GM21515 (cell line): Measurements from ENCODE around the gene KLF11.
"Not testable (repeated sequence)": the region's sequence is repeated elsewhere in the genome, so short reads cannot be mapped to it uniquely, and the experiment has no call there.

Source experiments
- ATAC-seq: cut with Tn5 transposase; IDR thresholded peaks from one replicate; pipeline ENCODE4 v1.9.1; 2021; ENCODE audit not compliant: unreplicated experiment

The KLF11 gene

DNA sequence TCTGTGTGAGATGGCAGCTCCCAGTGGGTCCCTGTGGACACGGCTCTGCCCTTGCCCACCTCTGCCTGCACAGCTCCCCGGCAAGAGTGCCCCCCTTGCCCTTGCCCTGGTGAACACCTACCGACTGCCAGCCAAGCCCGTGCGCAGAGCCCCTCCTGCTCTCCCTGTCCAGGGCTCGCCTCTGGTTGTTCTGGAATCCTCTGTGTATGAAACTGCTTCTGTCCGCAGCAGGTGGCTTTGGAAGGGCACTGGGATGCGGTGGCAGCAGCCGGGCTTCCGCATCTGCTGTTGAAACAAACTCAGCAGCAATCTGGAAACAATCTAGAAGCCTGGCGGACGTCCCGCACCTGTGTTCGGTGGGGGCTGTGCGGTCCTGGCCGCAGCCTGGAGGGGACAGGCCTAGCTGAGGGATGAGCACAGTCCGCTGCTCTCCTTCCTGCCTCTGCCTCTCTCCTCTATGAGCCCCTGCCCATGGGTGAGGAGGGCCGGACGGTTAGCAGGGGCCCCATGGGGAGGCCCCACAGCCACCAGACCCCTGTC lies 34.0 kb upstream of the KLF11 start:
- no peak for ATAC-seq

DNA sequence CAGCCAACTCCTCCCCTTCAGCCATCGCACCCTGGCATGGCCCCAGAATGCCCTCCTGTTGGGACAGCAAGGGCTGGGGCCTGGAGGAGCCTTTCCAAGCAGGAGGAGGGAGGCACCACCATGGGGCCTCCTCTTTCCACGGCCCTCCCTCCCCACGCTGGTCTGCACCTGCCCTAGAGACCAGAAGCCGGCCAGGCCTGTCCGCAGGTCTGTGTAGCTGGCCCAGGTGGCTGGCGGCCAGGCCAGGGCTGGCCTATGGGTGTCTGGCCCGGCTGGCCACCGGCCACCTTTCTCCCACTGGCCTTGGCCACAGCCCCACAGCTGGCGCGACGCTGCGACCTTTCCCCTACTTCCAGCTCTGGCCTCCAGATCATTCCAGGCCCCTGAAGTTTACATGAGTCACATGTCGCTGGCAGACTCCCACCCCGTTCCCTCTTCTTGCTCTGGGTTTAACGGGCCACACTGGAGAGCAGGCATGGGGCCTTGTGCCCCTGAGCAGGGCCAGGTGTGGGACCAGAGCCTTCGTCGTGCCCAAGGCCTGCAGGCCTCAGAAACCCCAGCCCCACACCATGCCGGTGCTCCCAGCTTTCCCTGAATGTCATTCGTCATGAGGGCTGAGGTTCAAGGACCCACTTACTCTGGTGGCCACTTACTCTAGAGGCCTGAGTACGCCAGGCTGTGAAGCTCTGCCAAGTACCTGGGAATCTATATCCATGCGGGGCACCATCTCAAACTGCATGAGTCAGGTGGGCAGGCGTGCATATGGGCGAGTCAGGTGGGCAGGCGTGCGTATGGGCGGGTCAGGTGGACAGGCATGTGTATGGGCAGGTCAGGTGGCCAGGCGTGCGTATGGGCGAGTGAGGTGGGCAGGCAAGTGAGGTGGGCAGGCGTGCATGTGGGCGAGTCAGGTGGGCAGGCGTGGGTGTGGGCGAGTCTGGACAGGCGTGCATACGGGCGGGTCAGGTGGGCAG lies 33.3 kb upstream of the KLF11 start:
- no peak for ATAC-seq

DNA sequence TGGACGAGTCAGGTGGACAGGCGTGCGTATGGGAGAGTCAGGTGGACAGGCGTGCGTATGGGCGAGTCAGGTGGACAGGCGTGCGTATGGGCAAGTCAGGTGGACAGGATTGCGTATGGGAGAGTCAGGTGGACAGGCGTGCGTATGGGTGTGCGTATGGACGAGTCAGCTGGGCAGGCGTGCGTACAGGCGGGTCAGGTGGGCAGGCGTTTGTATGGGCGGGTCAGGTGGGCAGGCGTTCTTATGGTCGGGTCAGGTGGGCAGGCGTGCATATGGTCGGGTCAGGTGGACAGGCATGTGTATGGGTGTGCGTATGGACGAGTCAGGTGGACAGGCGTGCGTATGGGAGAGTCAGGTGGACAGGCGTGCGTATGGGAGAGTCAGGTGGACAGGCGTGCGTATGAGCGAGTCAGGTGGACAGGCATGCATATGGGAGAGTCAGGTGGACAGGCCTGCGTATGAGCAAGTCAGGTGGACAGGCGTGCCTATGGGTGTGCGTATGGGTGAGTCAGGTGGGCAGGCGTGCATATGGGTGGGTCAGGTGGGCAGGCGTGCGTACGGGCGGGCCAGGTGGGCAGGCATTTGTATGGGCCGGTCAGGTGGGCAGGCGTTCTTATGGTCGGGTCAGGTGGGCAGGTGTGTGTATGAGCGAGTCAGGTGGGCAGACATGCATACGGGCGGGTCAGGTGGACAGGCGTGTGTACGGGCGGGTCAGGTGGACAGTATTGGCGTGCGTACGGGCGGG lies 32.3 kb upstream of the KLF11 start:
- ATAC-seq = not testable (repeated sequence)

DNA sequence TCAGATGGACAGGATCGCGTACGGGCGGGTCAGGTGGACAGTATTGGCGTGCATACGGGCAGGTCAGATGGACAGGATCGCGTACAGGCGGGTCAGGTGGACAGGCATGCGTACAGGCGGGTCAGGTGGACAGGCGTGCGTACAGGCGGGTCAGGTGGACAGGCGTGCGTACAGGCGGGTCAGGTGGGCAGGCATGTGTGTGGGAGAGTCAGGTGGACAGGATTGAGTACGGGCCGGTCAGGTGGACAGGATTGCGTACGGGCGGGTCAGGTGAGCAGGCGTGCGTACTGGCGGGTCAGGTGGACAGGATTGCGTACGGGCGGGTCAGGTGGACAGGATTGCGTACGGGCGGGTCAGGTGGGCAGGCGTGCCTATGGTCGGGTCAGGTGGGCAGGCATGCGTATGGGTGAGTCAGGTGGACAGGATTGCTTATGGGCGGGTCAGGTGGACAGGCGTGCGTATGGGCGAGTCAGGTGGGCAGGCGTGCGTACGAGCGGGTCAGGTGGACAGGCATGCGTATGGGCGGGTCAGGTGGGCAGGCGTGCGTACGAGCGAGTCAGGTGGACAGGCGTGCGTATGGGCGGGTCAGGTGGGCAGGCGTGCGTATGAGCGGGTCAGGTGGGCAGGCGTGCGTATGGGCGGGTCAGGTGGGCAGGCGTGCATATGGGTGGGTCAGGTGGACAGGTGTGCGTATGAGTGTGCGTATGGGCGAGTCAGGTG lies 31.6 kb upstream of the KLF11 start:
- ATAC-seq = not testable (repeated sequence)

DNA sequence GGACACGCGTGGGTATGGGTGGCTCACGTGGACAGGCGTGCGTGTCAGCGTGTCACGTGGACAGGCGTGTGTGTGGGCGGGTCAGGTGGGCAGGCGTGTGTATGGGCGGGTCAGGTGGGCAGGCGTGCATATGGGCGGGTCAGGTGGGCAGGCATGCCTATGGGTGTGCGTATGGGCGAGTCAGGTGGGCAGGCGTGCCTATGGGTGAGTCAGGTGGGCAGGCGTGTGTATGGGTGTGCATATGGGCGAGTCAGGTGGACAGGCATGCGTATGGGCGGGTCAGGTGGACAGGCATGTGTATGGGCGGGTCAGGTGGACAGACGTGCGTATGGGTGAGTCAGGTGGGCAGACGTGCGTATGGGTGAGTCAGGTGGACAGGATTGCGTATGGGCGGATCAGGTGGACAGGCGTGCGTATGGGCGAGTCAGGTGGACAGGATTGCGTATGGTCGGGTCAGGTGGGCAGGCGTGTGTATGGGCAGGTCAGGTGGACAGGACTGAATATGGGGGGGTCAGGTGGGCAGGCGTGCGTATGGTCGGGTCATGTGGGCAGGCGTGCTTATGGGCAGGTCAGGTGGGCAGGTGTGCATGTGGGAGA lies 30.9 kb upstream of the KLF11 start:
- not testable (repeated sequence) for ATAC-seq

GRCh38 chr2:10012963-10013461 lies 30.3 kb upstream of the KLF11 start:
- no peak for ATAC-seq

GRCh38 chr2:10013651-10014417 lies 29.5 kb upstream of the KLF11 start:
- ATAC-seq = not testable (repeated sequence)

GRCh38 chr2:10014418-10015190 lies 28.7 kb upstream of the KLF11 start:
- no peak for ATAC-seq

GRCh38 chr2:10015376-10015989 lies 27.9 kb upstream of the KLF11 start:
- not testable (repeated sequence) for ATAC-seq

- ATAC-seq = no peak
Observed at GRCh38 chr2:10016001-10016801, 27.1 kb upstream of the KLF11 start.

DNA sequence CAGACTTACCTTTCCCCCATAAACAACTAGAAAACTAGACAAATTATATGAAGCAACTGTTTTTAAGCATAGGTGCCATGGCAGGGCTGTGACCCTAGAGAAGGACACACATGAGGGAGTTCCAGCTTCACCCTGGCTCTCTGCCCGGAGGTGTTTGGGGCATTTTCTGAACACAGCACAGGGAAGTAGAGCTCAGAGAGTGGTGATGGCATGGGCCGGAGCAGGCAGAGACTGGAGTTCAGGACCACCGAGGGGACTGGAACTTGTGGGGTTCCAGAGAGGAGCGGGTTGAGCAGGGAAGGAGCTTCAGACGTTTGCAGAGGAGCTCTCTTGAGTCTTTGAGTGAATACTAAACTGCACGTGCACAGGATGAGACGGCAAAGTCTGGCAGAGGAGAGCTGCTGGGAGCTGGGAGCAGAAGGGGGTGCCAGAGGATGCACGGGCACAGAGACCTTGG lies 26.5 kb upstream of the KLF11 start:
- no peak for ATAC-seq

- no peak for ATAC-seq
Observed at GRCh38 chr2:10017313-10017941, 25.9 kb upstream of the KLF11 start.

GRCh38 chr2:10019174-10019573 lies 24.2 kb upstream of the KLF11 start:
- no peak for ATAC-seq

- ATAC-seq = no peak
Observed at GRCh38 chr2:10019602-10020400, 23.5 kb upstream of the KLF11 start.

DNA sequence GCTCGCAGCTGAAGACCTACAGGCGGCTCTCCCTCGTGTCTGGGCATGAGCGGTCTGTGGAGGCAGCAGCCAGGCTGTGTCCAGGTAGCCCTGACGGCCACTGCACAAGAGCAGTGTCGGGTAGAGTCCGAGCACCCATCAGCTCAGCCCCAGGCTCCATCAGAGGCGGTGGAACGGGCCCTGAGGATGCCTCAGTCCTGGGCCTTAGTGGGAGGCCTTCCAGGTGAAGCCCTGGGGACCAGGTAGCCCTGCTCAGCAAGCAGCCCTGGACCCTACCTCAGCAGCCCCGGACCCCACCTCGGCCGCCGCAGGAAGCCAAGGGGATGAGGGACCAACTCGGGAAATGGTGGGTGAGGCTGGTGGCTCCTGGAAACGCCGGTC lies 21.3 kb upstream of the KLF11 start:
- no peak for ATAC-seq

DNA sequence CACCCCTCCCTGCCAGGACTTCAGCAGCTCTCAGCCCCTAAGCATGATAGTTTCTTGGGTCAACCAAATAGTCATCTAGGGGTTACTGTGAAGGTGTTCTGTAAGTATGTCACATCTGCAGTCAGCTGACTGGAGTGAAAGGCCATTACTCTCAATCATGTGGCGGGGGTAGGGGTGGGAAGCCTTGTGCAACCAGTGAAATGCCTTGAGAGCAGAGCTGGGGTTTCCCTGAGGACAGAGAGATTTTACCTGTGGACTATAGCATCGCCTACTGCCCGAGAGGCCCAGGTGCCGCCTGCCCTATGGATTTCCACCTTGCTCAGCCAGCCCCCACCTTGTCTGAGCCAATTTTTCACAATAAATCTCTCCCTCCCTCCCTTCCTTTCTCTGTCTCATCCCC lies 20.9 kb upstream of the KLF11 start:
- no peak for ATAC-seq
